SK-N-MC (cell line): ENCODE data around the gene TMEM128.

ENCODE experiments used
- EZH2 ChIP-seq: fragments of 200-600 bp; sonication (generic); IDR thresholded peaks from one replicate; pipeline ENCODE4 v1.6.1; 2017; ENCODE audit warnings: antibody characterized with exemption
- FOXP2 ChIP-seq: optimal IDR thresholded peaks from 2 replicates; pipeline ENCODE3; 2011; ENCODE audit warnings: mild to moderate bottlenecking, moderate library complexity; ENCODE audit not compliant: insufficient read depth; ENCODE audit errors: extremely low read length, control extremely low read depth
- POLR2AphosphoS5 ChIP-seq: IDR thresholded peaks from 2 replicates; pipeline ENCODE4 v1.6.1; 2012; ENCODE audit warnings: mild to moderate bottlenecking, low read depth, low read length, borderline replicate concordance

GRCh38 chr4:4225915-4226605 is 22.0 kb downstream of the TMEM128 start:
- no peak for TF ChIP-seq POLR2AphosphoS5
- peak; percentile 40 for TF ChIP-seq EZH2
- TF ChIP-seq FOXP2 = no peak
